WI38 (cell line): ENCODE results near the gene GPX5.

Experiments
- H3K4me3 ChIP-seq: 2 replicates; pipeline ENCODE4 v1.5.1; 2011; ENCODE audit warnings: low read depth, mild to moderate bottlenecking, control low read depth, low read length
- CTCF ChIP-seq: IDR thresholded peaks from 2 replicates; pipeline ENCODE4 v1.5.1; 2012; ENCODE audit warnings: low read depth, mild to moderate bottlenecking, control low read depth, low read length

GPX5 gene

GRCh38 chr6:28525496-28526039 lies at the start of gene GPX5:
Gene GPX5, plus strand, starts transcription at chr6:28525881. Its CDS starts 133 bp downstream, at chr6:28526014.
- H3K4me3 ChIP-seq: no peak within 1 kb of the TSS
- TF ChIP-seq CTCF: no peak

- no peak overlapping the region for H3K4me3 ChIP-seq
- TF ChIP-seq CTCF: no peak
Measured at GRCh38 chr6:28478518-28478917, 47.2 kb upstream of the GPX5 start.

- TF ChIP-seq CTCF: no peak
- no peak overlapping the region for H3K4me3 ChIP-seq
Measured at GRCh38 chr6:28480253-28480932, 45.3 kb upstream of the GPX5 start.

GRCh38 chr6:28485482-28485881 lies 40.2 kb upstream of the GPX5 start:
- TF ChIP-seq CTCF: no peak

GRCh38 chr6:28486533-28486932 lies 39.1 kb upstream of the GPX5 start:
- no peak for TF ChIP-seq CTCF
- no peak overlapping the region for H3K4me3 ChIP-seq

More at GRCh38 chr6:28485482-28485881, 40.2 kb upstream of the GPX5 start:
- no peak overlapping the region for H3K4me3 ChIP-seq

GRCh38 chr6:28486988-28487742 lies 38.5 kb upstream of the GPX5 start:
- H3K4me3 ChIP-seq: no peak overlapping the region
- no peak for TF ChIP-seq CTCF

GRCh38 chr6:28488916-28489365 lies 36.7 kb upstream of the GPX5 start:
- H3K4me3 ChIP-seq: peak overlapping the region; percentile 65

More at GRCh38 chr6:28488916-28489365, 36.7 kb upstream of the GPX5 start:
- TF ChIP-seq CTCF: no peak
